HEK293T (cell line): ENCODE results near the gene PLCD3.

ENCODE experiments used
- ARNT ChIP-seq: fragments of 450-650 bp; IDR thresholded peaks from 2 replicates; pipeline ENCODE4 v1.6.1; 2017; ENCODE audit warnings: mild to moderate bottlenecking
- BHLHE40 ChIP-seq: fragments of 450-650 bp; IDR thresholded peaks from 2 replicates; pipeline ENCODE4 v1.6.1; 2016; ENCODE audit warnings: mild to moderate bottlenecking, moderate library complexity, borderline replicate concordance
- CTBP1 ChIP-seq: fragments of 450-650 bp; IDR thresholded peaks from 2 replicates; pipeline ENCODE4 v1.6.1; 2016; ENCODE audit warnings: borderline replicate concordance
- ELF4 ChIP-seq: fragments of 450-650 bp; IDR thresholded peaks from 2 replicates; pipeline ENCODE4 v1.6.1; 2017; ENCODE audit warnings: antibody characterized with exemption
- FOXA1 ChIP-seq: fragments of 450-650 bp; IDR thresholded peaks from 2 replicates; pipeline ENCODE4 v1.6.1; 2016; ENCODE audit warnings: mild to moderate bottlenecking
- FOXK2 ChIP-seq: fragments of 450-650 bp; IDR thresholded peaks from 2 replicates; pipeline ENCODE4 v1.6.1; 2016; ENCODE audit warnings: mild to moderate bottlenecking
- FOXM1 ChIP-seq: fragments of 450-650 bp; IDR thresholded peaks from 2 replicates; pipeline ENCODE4 v1.6.1; 2017; ENCODE audit warnings: mild to moderate bottlenecking, borderline replicate concordance
- HDGF ChIP-seq: fragments of 450-650 bp; IDR thresholded peaks from 2 replicates; pipeline ENCODE4 v1.6.1; 2017; ENCODE audit warnings: antibody characterized with exemption, borderline replicate concordance
- L3MBTL2 ChIP-seq: fragments of 450-650 bp; conservative IDR thresholded peaks from 2 replicates; pipeline ENCODE4 v1.6.1; 2016; ENCODE audit warnings: mild to moderate bottlenecking
- LEF1 ChIP-seq: fragments of 450-650 bp; IDR thresholded peaks from 2 replicates; pipeline ENCODE4 v1.6.1; 2017; ENCODE audit warnings: mild to moderate bottlenecking, borderline replicate concordance
- NFRKB ChIP-seq: fragments of 450-650 bp; IDR thresholded peaks from 2 replicates; pipeline ENCODE4 v1.6.1; 2016; ENCODE audit warnings: mild to moderate bottlenecking, moderate library complexity
- PKNOX1 ChIP-seq: fragments of 450-650 bp; IDR thresholded peaks from 2 replicates; pipeline ENCODE4 v1.6.1; 2016
- SP1 ChIP-seq: fragments of 450-650 bp; IDR thresholded peaks from 2 replicates; pipeline ENCODE4 v1.6.1; 2017
- ZNF384 ChIP-seq: fragments of 450-650 bp; IDR thresholded peaks from 2 replicates; pipeline ENCODE4 v1.6.1; 2016

GRCh38 chr17:45146166-45146565 is 13.9 kb upstream of the PLCD3 start:
- TF ChIP-seq PKNOX1 (no peak), FOXM1 (no peak), NFRKB (no peak), L3MBTL2 (no peak), ARNT (no peak), BHLHE40 (no peak), CTBP1 (no peak), FOXA1 (no peak), SP1 (no peak), FOXK2 (no peak), HDGF (no peak), ZNF384 (no peak), ELF4 (no peak), LEF1 (no peak)
